HG02870 (cell line): ENCODE results near the gene CLEC16A.
A peak's percentile ranks its signal among the peaks of the same experiment; 100 is the strongest.
"Not testable (repeated sequence)": the region's sequence is repeated elsewhere in the genome, so short reads cannot be mapped to it uniquely, and the experiment has no call there.

ENCODE experiments used
- ATAC-seq: cut with Tn5 transposase; IDR thresholded peaks from one replicate; pipeline ENCODE4 v1.9.1; 2021; ENCODE audit warnings: mild to moderate bottlenecking, moderate library complexity; ENCODE audit not compliant: unreplicated experiment

Gene CLEC16A

DNA sequence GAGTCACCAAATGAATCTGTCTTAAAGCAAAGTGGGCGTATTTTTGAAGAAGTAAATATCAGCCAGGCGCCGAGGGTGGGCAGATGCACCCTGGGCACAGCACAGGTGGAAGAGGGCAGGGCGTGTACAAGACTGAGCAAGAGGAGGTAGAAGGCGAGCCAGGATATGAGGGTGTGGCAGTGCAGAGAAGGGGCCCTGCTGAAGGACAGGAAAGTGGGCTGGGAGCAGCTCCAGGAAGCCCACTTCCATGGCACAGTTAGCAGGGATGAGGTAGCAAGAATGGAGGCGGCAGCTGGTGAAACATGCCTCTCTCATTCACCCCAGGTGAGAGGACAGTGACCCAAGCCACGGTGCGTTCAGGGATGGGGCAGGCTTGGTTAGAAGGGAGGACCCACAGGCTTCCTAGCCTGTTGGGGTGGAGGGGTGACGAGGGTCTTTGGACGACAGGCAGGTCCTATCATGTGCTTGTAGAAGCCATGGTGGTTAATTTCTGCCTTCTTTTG is 149.3 kb downstream of the CLEC16A start:
- ATAC-seq: no peak

DNA sequence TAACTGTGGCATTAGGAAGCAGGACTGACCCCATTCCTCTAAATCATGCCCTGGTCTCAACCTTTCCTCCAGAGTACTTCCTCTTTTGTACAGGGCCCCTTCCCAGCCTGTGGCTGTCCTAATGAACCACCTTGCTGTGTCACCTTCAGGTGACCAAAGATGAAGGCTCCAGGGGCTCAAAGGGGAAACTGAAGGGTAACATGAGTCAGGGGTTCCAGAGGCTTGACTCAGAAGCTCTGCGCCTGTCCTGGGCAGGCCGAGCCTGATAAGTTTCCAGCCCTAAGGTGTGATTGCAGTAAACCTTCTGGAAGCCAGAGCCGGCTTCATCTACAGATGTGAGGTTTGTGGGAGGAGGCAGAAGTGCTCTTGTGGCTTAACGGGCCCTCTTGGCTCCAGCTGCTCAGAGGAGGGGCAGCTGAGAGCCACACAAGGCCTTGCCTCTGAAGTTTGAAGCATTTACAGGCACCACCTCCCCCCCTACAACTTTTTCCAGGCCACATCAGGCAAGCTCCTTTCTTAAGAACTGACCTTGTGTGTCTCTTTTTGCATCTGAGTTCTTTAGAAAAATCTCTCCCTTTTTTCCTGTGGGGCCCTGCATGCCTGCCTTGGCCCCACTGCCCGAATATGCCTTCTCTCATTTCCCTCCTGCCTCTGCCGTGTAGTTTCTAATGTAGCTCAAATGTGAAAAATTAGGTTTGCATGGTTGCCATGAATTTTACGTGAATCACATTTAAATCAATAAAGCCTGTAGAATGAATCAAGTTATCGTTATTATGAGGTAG is 149.9 kb downstream of the CLEC16A start:
- ATAC-seq: peak; percentile 69

DNA sequence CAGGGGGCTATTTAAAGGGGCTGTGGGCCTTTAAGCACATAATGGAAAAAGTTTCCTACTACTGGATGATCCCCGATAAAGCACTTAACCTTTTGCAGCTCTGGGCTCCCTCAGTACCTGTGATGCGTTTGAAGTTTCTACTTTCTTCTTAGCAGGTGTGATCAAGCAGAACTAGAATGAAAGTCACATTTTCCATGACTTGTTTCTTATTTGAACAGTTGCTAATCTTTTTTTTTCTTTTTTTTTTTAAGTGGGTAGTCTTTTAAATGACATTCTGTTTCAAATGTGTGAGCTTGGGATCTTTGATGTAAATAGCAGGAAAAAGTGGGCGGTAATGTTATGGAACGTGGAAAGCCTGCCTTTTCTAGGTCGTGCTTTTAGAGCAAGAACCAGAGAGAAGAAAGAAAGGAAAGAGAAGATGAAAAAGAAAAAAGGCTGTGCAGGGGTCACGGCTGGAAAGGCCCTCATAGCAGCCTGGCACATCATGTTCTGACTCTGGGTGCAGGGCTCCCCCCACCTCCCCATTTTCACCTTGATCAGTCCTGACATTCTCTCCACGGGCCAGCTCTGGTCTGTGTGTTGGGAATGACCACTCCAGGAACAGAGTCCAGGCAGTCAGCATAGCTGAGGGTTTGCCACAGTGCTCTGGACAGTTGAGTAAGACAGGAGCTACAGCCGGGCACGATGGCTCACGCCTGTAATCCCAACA is 150.6 kb downstream of the CLEC16A start:
- no peak for ATAC-seq

DNA sequence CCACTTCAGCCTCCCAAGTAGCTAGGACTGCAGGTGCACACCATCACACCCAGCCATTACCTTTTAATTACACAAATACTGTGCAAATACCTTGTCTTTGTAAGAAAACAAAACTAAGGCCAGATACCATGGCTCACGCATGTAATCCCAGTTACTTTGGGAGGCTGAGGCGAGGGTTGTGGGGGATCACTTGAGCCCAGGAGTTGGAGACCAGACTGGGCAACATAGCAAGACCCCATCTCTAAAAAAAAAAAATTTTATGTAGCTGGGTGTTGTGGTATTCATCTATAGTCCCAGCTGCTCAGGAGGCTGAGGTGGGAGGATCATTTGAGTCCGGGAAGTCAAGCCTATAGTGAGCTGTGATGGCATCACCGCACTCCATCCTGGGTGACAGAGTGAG is 151.6 kb downstream of the CLEC16A start:
- ATAC-seq: no peak

DNA sequence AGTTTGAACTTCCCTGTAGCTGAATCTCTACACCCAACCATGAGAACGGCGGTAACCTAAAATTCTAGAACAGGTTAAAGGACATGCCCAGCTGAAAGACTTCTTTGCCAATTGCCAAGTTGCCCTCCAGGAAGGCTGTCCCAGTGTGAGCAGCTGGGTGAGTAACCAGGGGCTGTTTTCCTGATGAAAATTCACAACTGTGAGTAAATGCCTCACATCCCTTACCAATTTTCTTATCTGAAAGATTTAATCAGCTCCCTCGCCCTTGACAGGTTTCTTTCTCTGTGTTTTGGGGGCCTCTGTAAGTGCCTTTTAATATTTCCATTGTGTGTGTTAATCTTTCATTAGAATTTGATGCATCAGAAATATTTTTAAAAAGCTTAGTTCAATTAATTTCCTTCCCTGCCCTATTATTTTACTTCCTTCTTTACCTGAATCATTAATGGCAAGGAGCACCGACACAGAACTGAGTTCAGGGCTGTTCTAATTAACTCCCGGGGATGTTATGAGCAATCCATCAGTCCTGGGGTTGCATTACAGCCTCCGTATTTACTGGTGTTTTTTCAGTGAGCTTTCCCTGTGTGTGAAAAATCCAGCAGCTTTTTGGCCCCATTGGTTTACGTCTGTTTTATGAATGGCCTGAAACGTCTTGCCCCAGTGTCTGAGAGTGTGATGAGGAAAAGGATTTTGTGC is 152.9 kb downstream of the CLEC16A start:
- ATAC-seq: no peak

DNA sequence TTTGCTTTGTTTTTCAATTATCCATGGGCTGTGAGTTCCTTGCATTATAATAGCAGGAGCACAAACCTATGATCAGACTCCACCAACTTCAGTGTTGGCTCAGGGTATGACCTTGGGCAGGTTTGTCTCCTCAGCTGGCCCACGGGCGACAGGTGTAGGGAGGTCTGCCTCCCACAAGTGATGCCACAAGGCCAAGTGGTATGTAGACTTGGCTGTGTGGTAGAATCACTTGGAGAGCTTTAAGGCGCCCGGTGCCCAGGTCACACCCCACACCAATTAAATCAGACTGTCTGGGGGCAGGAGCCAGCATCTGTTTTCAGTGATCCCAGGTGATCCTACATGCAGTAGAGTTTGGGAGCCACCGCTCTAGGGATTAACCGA is 153.4 kb downstream of the CLEC16A start:
- ATAC-seq: no peak

DNA sequence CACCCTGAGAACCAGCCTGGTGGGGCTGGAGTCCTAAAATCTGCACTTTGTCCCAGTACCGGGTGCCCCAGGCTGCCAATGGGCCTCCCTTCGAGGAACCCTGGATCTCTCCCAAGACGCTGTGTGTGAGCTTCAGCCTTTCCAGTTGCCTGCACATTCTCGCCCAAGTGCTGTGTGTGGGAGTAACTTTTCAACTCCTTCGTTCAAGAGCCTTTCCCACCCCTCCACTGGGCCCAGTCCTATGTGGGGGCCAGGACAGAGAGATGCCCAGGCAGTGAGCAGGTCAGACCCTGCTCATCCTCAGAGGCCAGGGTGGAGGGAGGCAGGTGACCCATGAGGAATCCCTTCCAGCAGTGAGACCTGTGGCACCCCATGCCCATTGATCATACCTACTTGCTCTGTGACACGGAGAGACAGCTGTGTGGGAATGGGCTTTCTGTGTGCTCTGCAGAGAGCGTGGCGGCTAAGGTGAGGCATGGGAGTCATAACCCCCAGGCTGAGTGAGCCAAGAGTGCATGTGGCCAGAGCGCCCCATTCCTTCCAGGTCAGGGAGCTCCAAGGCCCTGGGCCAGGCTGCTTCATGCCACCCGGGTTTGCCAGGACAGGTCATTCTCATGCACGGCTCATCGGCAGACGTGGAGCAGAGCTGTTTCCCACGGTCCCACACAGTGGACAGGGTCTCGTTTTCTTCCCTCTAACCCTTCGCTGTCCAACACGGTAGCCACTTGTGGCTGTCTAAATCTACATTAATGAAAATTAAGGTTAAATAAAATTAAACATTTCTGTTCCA is 154.4 kb downstream of the CLEC16A start:
- no peak for ATAC-seq

DNA sequence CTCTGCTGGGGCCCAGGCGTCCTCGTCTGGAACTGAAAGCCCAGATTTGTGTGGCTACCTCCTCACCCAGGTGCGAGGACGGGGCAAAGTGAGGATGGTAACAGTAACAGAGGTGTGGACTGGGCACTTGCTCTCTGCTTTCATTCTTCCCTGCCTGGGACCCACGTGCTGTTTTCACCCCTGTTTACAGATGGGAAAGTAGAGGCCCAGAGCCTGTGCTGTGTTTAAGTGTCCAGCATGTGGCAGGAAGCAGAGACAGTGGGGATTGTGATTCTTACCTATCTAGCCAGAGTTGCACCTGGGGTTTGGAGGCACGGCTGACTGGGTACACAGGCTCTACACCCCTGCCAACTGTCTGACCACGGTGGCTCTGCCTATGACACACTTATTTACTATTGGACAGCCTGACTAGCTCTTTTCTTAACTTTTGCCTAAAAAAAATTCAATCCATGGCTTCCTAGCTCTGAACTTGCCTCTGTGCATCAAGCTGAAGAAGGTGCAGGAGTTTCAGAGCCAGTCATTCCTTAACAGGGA is 155.4 kb downstream of the CLEC16A start:
- peak; percentile 20 for ATAC-seq

DNA sequence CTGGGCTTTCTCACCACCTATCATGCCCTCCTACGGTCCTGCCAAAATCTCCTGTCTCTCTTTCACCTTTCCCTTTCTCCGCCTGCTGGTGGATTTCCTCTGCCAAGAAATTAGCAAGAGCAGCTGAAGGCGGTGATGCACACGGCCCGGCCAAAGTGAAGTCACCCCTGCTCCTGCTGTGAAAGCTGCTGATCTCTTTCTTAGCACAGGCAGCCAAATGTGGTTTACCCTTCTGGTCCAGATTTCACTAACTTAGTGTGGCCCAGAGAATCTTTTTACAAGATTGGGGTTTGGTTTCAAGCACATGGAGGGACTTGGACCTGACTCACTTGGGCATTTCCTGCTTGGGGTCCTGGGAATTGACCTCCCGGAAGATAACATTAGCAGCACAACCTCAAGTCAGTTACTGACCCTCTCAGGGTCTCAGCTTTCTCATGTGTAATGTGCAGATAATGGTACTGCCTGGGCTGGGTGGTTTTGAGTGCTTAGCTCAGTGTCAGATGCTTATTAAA is 155.9 kb downstream of the CLEC16A start:
- peak; percentile 62 for ATAC-seq

DNA sequence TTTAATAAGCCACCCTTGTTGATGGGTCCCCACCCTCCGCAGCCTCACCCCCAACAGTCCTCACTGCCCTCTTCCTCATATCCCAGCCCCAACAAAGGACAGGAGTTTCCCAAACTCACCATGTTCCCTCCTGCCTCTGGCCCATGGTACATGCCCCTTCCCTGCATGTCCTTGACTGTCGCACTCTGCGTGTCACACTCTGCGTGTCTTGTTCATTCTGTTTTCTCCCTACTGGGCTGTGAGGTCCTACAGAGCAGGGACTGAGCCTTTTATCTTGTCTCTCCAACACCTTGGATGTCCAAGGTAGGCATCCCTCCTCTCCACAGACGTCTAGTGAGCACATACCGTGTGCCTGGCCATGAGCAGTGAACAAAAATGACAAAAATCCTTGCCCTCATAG is 156.9 kb downstream of the CLEC16A start:
- ATAC-seq: no peak

DNA sequence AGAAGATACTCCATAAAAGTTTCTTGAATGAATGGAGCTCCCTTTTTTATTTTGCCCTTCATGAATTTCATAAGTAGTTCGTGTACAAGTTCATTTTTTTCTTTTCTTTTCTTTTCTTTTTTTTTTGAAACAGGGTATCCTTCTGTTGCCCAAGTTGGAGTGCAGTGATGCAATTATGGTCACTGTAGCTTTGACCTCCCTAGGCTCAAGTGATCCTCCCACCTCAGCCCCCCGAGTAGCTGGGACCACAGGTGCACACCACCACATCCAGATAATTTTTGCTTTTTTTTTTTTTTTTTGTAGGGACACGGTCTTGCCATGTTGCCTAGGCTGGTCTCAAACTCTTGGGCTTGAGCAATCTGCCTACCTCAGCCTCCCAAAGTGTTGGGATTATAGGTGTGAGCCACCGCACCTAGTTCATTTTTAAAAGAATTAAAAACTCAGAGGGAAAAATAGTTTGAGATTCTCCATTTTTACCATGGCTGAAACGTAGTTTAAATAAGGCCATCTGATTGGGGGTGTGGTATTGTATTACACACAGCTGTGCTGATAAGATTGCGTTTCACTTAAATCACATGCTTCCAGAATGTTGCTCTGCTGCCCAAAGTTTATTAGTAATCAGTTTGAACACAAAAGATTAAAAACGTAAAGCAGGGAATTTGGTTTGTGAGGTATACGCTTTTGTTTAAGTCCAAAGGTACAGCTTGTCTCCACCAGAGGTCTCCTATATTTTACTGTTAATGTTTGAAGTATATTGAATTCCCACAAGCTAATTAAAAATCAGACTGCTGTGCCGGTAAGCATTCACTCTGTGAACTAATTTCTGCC is 157.5 kb downstream of the CLEC16A start:
- no peak for ATAC-seq

DNA sequence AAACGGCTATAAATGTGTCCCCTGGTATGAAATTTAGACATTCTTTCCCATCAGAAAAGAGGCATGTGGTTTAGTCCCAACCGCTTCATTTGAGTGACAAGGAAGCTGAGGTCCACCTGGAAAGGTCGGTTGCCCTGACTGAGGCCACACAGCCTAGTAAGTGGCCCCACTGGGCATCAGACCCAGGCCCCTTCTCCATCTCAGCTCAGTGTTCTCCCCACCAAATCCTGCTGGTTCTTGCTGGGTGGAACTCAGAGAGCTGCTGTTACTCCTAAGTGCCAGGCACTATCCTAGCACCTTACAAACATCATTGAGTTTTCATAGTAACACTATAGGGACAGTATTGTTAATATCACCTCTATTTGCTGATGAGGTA is 158.1 kb downstream of the CLEC16A start:
- ATAC-seq: no peak

DNA sequence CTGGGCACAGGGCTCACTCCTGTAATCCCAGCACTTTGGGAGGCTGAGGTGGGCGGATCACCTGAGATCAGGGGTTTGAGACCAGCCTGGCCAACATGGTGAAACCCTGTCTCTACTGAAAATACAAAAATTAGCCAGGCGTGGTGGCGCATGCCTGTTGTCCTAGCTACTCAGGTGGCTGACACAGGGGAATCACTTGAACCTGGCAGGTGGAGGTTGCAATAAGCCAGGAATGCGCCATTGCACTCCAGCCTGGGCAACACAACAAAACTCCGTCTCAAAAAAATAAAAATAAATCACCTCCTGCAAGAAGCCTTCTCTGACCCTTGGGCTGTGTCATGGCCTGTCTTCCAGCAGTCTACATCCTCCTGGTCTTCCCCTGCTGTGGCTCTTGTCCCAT is 158.9 kb downstream of the CLEC16A start:
- ATAC-seq: not testable (repeated sequence)

DNA sequence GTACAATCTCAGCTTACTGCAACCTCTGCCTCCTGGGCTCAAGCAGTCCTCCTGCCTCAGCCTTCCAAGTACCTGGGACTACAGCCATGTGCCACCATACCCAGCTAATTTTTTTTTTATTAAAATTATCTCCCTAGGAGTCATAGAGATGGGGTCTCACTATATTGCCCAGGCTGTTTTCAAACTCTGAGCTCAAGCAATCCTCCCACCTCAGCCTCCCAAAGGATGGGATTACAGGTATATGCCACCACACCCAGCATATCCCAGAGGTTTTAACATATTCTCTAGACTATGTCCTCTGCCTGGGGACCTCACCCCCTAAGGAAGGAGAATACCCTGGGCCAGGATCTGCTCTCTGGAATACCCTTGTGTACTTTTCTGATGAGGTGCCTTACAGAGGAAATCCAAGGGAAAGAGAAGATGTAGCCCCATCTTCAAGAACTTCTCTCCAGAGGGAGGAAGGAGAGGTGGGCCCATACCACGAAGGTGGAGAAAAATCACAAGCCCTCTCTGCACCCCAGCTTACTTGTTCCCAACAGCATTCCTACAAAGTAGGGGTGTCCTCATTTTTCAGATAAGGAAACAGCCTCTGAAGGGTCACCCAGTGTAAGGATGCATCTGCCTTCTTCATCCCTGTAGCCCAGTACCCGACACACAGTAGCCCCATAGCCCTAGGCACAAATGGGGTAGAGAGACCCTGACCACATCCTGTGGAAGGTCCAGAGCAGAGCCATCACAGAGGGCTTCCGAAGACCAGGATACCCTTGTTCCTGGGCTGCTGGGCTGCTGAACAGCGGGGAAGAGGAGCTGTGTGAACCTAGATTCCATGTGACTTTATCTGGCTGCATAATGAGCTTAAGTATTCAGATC is 160.0 kb downstream of the CLEC16A start:
- ATAC-seq: no peak

DNA sequence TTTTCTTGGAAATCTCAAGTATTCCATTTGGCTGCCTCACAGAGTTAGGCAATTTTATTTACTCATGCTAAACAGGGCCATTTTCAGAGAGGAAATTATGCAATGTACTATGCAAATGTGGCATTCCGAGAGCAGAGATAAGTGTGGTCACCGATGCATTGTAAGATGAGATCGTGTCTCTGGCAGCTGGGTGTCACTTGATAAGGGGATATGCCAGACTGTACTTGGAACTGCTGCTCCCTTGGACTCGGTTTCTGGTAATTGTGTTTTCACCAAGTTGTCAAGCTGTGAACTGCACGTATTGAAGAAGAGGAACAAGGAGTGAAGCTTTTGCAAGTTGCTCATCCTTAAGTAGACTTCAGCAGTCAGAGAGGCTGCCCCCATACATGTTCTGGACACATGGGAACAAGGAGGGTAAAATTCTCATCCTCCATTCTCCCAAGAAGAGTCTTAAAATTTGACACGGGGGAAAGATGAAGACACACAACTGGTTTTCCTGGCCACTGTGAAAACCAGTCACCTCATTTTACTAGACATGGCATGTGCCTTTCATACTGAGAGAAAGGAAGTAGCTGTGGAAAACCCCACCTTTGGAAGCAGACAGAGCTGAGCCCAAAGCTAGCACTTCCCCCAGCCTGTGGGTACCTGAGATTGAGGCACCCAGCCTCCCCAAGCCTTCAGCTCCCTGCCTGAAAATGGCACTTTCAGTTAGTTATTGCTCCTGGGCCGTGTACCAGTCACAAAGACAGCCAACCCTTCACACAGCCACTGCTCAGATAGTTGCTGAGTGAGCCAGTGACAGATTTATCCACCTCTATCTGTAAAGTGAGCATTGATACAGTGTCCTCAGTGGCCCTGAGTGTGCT is 160.9 kb downstream of the CLEC16A start:
- peak; percentile 61 for ATAC-seq

DNA sequence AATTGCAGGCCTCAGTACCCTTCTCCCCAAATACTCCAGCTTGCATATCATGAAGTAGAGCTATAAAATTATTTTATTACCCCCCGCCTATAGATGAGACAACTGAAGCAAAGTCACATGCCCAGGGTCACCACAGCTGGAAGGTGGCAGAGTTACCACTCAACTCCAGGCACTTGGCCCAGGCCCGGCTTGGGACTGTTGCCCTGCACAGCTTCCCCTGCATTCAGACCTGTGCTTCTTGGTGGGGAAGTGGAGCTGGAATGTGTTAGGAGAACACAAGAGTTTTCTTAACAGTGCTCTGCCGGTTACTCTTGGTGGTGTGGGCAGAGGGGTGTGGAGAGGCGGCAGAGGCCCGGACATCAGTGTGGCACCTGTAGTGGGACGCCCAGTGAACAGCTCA is 162.4 kb downstream of the CLEC16A start:
- ATAC-seq: no peak

DNA sequence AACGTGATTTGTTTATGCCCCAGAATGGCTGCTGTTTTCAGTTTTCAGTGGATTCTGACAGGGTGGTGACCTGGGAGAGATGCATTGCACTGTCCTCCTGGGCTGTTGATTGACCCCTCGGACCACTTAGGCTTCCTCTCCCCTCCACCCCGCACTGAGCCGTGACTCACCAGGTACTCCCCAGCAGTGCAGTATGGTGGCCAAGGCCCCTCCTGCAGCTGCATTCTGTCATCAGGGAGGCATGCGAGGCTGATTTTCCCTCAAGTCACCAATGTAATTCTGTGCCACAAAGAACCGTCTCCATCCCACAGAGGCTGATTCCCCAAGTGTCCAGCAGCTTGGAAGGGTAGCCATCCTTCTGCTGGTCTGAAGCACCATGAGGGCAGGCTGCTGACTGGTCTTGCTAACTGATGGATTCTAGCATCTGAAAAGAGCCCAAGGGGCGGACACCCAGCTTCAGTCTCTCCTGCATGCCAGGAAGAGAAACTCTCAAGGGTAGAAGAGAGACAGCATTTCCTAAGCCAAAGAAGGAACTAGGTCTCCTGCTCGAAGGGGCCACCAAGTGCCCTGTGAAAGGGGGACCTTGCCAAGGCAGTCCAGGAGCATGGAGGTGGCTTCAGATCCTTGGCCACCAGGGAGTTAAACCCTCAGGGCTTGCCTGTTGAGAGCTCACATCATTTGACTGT is 163.6 kb downstream of the CLEC16A start:
- ATAC-seq: no peak
